Mammary epithelial cell (primary cell): ENCODE data around the gene NAT10.

ENCODE experiments used
- EZH2 ChIP-seq: IDR thresholded peaks from 2 replicates; pipeline ENCODE4 v1.6.1; 2012; ENCODE audit warnings: low read length, inconsistent platforms, borderline replicate concordance
- TF ChIP-seq, protein P1 (sequence below), 2 donors: IDR thresholded peaks in 1 of 2; conservative IDR thresholded peaks in 1 of 2; 2 replicates each; pipeline ENCODE4 v1.5.1; 2011 to 2012; ENCODE audit warnings: inconsistent platforms in 2 of 2, low read length in 2 of 2, mild to moderate bottlenecking in 2 of 2, control low read depth in 1 of 2, low read depth in 1 of 2; ENCODE audit not compliant: insufficient read depth in 1 of 2; ENCODE audit errors: extremely low read depth in 1 of 2

DNA sequence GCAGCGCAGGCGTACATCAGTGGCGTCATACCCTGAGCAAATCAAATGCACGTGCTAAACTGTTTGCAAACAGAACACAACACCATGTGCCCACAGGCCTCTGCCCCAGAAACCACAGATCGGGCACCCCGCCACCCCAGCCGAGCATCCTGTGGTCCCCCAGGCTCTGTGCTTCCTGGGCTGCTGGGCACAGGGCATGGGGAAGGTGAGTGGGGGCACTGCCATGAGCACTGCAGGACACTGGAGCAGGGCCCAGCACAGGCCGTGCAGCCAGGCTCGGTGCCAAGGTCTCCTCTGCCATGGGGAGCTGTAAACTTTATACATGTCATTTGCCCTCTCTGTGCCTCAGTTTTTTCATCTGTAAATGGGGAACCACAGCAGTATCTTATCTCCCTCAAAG lies 62.5 kb downstream of the NAT10 start:
- TF ChIP-seq, protein P1, sequence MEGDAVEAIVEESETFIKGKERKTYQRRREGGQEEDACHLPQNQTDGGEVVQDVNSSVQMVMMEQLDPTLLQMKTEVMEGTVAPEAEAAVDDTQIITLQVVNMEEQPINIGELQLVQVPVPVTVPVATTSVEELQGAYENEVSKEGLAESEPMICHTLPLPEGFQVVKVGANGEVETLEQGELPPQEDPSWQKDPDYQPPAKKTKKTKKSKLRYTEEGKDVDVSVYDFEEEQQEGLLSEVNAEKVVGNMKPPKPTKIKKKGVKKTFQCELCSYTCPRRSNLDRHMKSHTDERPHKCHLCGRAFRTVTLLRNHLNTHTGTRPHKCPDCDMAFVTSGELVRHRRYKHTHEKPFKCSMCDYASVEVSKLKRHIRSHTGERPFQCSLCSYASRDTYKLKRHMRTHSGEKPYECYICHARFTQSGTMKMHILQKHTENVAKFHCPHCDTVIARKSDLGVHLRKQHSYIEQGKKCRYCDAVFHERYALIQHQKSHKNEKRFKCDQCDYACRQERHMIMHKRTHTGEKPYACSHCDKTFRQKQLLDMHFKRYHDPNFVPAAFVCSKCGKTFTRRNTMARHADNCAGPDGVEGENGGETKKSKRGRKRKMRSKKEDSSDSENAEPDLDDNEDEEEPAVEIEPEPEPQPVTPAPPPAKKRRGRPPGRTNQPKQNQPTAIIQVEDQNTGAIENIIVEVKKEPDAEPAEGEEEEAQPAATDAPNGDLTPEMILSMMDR (conservative IDR thresholded peaks at IDR 0.05 in 1 of 2, IDR thresholded peaks at IDR 0.05 in 1 of 2; ENCODE audit: extremely low read depth in 1 of 2, insufficient read depth in 1 of 2, low read depth in 1 of 2, low read length in 2 of 2), result no peak
- TF ChIP-seq EZH2, result no peak
